Stimulated activated naive CD4-positive, alpha-beta T cell treated with Interleukin-2 at 50 U/mL for 16 hours (primary cell): ENCODE measurements around the gene KCNQ2.

Experiments
- DNase-seq: peaks from one replicate; lab custom pipeline; 2025; lab: John Stamatoyannopoulos, UW

The KCNQ2 gene

GRCh38 chr20:63403403-63404105, 68.9 kb downstream of the KCNQ2 start:
- no peak for DNase-seq

GRCh38 chr20:63402860-63403220, 69.6 kb downstream of the KCNQ2 start:
- no peak for DNase-seq

- no peak for DNase-seq
Measured at GRCh38 chr20:63402181-63402859, 70.1 kb downstream of the KCNQ2 start.

- DNase-seq: no peak
Measured at GRCh38 chr20:63401384-63402110, 70.9 kb downstream of the KCNQ2 start.

GRCh38 chr20:63400486-63401210, 71.8 kb downstream of the KCNQ2 start:
- DNase-seq: no peak

GRCh38 chr20:63399596-63400375, 72.7 kb downstream of the KCNQ2 start:
- DNase-seq: no peak

- no peak for DNase-seq
Measured at GRCh38 chr20:63398744-63399514, 73.5 kb downstream of the KCNQ2 start.

GRCh38 chr20:63397946-63398450, 74.5 kb downstream of the KCNQ2 start:
- DNase-seq: no peak

GRCh38 chr20:63397155-63397843, 75.2 kb downstream of the KCNQ2 start:
- no peak for DNase-seq

- DNase-seq: no peak
Measured at GRCh38 chr20:63396300-63396699, 76.2 kb downstream of the KCNQ2 start.

GRCh38 chr20:63395723-63396122, 76.7 kb downstream of the KCNQ2 start:
- DNase-seq: no peak

- DNase-seq: no peak
Measured at GRCh38 chr20:63394920-63395455, 77.5 kb downstream of the KCNQ2 start.

GRCh38 chr20:63394069-63394919, 78.2 kb downstream of the KCNQ2 start:
- no peak for DNase-seq

GRCh38 chr20:63393566-63393965, 78.9 kb downstream of the KCNQ2 start:
- no peak for DNase-seq

- no peak for DNase-seq
Measured at GRCh38 chr20:63392465-63393365, 79.7 kb downstream of the KCNQ2 start.

GRCh38 chr20:63387917-63388316, 84.5 kb downstream of the KCNQ2 start:
- no peak for DNase-seq

GRCh38 chr20:63387393-63387792, 85.1 kb downstream of the KCNQ2 start:
- no peak for DNase-seq

GRCh38 chr20:63386491-63386890, 86.0 kb downstream of the KCNQ2 start:
- DNase-seq: no peak
